Mucosa of descending colon (tissue), 3 donors: ENCODE data around the gene LGMN. TPM values are rescaled to one million over a fixed set of nuclear protein-coding genes. Genes with fewer than 3 reads are reported as not detected.

ENCODE experiments used
- ATAC-seq: fragments of 200-7000 bp; cut with Tn5 transposase; one replicate; pipeline ENCODE4 v1.9.1; 2020; ENCODE audit warnings: mild to moderate bottlenecking, moderate library complexity
- DNase-seq, 3 donors: peaks; one replicate each; pipeline ENCODE4 v3.0.0-alpha.2; 2020
- H3K36me3 ChIP-seq: fragments of 200-600 bp; one replicate; pipeline ENCODE4 v1.8.0; 2021; ENCODE audit warnings: low read depth, mild to moderate bottlenecking
- H3K4me1 ChIP-seq: fragments of 200-600 bp; one replicate; pipeline ENCODE4 v1.8.0; 2021; ENCODE audit warnings: low read depth, mild to moderate bottlenecking
- H3K4me3 ChIP-seq: fragments of 200-600 bp; one replicate; pipeline ENCODE4 v1.8.0; 2021; ENCODE audit warnings: mild to moderate bottlenecking
- H3K9me3 ChIP-seq: fragments of 200-600 bp; one replicate; pipeline ENCODE4 v1.8.0; 2021; ENCODE audit warnings: mild to moderate bottlenecking
- CTCF ChIP-seq: fragments of 200-600 bp; IDR thresholded peaks from one replicate; pipeline ENCODE4 v1.8.0; 2022; ENCODE audit warnings: antibody characterized with exemption, mild to moderate bottlenecking
- intact Hi-C, 2 donors: fragments of 100-400 bp; cut with DNase I in 1 of 2; cut with micrococcal nuclease in 1 of 2; formaldehyde crosslinking; loops; one replicate each; pipeline versions ENCODE4 v1.11.0 to v1.11.1; 2022; cut with DNase I, micrococcal nuclease
- total RNA-seq, 3 donors: library from RNA; stranded (reverse); fragmentation: NEBNext Ultra II Directional in 2 of 3; extraction: Animal tissue kit (Norgen Biotek cat#: 25700) in 2 of 3; gene quantifications; one replicate each; pipeline versions ENCODE4 v1.2.1 to v1.2.4, GENCODE V29; 2021 to 2023
- donor health status: DM: no; HTN: no; CAD: no; lungs with moderate emphysema.
- donor health status: DM: no; HTN: no; CAD: no.
- donor health status: DM: no; HTN: yes; CAD: no.

LGMN gene
- total RNA-seq, 3 donors from 2014 or later = 86.8 to 103 (median 94.3) TPM

DNA sequence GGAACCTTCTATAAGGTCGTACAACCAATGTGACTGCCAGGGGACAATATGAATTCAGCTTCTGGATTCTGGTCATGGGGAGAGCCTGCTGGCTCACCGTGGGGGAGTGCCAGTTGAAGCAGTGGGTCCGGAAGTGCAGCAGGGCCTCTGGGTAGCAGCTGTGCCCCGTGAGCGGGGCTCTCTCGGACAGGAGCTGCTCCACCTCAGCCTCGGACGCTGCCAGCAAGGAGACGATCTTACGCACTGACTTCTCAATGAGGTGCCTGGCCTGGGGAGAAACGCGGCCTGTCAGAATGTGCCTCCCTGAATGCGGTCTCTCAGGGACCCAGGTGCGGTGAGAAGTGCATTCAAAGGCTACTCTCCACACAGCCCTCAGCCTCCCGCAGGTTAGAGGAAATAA lies 42.0 kb downstream of the LGMN start:
- no peak for ATAC-seq

DNA sequence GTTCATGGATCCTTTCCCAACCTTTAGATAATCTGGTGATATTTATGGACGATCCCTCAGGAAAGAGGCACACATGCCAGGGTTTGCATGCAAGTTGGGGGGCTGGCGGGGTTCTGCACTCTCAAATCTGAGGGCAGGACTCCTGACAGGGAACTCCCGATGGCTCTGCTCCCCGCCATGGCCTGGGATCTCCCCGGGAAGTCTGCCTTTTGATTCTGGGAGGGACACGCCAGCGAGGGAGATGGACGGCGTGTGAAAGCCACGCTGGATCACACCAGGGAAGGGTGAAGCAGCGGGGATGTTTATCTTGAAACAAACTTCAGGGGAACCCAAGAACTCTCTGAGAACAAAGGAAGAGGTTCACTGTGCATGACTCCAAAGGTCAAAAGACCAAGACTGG lies 43.6 kb downstream of the LGMN start:
- H3K36me3 ChIP-seq = no peaks in the 10 kb centered on the region

More for the DNA sequence above, 42.0 kb downstream of the LGMN start:
- intact Hi-C loops = no loop called here
- Histone ChIP-seq H3K4me3 (no peak overlapping the region), H3K36me3 (no peaks in the 10 kb centered on the region), H3K4me1 (no peaks in the 10 kb centered on the region), H3K9me3 (no peaks in the 10 kb centered on the region)
- TF ChIP-seq CTCF = no peak
- peak in 1 of 3 donors; percentile 12 for DNase-seq

GRCh38 chr14:92704036-92704804 lies 44.2 kb downstream of the LGMN start:
- H3K9me3 ChIP-seq = no peaks in the 10 kb centered on the region
- intact Hi-C loops = no loop called here
- no peaks in the 10 kb centered on the region for H3K4me1 ChIP-seq
- H3K36me3 ChIP-seq = no peaks in the 10 kb centered on the region
- peak; percentile 31 to 70 (median 41) for DNase-seq
- ATAC-seq = peak; percentile 84
- no peak overlapping the region for H3K4me3 ChIP-seq
- no peak for TF ChIP-seq CTCF

More for the DNA sequence above, 43.6 kb downstream of the LGMN start:
- intact Hi-C loops = no loop called here
- no peak overlapping the region for H3K4me3 ChIP-seq
- no peak for ATAC-seq
- no peaks in the 10 kb centered on the region for H3K4me1 ChIP-seq
- no peak for TF ChIP-seq CTCF
- DNase-seq = peak in 1 of 3 donors; percentile 20
- H3K9me3 ChIP-seq = no peaks in the 10 kb centered on the region

DNA sequence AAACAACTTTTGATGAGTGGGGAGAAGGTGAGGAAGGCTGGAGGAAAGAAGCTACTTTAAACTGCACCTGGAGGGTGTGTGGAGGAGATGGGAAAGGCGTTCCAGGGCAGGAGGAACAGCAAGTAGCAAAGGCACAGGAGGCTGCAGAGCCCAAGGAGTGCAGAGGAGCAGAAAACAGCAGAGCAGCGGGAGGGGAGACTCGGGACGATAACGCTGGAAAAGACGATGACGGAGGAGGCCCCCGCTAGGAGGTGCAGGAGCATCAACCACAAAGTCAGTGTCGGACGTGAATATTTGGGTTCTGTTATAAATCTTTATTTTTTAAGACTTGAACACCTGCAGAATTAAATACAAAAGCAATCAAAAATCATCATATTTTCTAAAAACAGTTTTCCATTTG lies 44.9 kb downstream of the LGMN start:
- Histone ChIP-seq H3K36me3 (no peaks in the 10 kb centered on the region), H3K9me3 (no peaks in the 10 kb centered on the region)
- intact Hi-C loops = no loop called here

DNA sequence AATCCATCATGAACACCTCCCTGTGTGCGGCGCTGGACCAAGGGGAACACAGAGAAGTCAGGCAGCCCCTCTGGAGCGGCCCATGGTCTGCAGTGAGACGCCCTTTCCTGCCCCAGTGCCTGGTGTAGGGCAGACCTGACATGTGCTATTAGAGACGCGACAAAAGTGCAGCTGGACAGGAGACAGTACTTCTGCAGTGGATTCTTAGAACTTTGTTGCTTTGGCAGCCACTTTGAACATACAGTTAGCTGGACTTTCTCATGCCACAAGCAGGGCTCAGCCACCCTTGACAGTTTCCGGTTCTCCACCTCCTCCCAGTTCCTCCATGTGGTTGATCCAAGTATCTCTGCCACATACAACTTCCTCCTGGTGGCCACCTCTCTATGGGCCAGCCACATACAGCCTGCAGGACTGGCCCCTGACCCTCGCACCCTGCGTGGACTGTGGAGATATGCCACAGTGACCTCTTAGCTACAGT lies 45.9 kb downstream of the LGMN start:
- no peaks in the 10 kb centered on the region for H3K9me3 ChIP-seq
- no peak for TF ChIP-seq CTCF
- no peaks in the 10 kb centered on the region for H3K4me1 ChIP-seq
- no peak overlapping the region for H3K4me3 ChIP-seq
- ATAC-seq = peak; percentile 22
- no peaks in the 10 kb centered on the region for H3K36me3 ChIP-seq
- no peak for DNase-seq
- intact Hi-C loops = no loop called here

More for the DNA sequence above, 44.9 kb downstream of the LGMN start:
- ATAC-seq (no peak), DNase-seq (no peak)
- H3K4me3 ChIP-seq = no peak overlapping the region
- no peaks in the 10 kb centered on the region for H3K4me1 ChIP-seq
- TF ChIP-seq CTCF = no peak
